ENCODE measurements around the gene KMT5C. TPM values are rescaled to one million over a fixed set of nuclear protein-coding genes. Genes with fewer than 3 reads are reported as not detected.

The KMT5C gene
- total RNA-seq, 1 donor from 2014 or later: 68.4 TPM

DNA sequence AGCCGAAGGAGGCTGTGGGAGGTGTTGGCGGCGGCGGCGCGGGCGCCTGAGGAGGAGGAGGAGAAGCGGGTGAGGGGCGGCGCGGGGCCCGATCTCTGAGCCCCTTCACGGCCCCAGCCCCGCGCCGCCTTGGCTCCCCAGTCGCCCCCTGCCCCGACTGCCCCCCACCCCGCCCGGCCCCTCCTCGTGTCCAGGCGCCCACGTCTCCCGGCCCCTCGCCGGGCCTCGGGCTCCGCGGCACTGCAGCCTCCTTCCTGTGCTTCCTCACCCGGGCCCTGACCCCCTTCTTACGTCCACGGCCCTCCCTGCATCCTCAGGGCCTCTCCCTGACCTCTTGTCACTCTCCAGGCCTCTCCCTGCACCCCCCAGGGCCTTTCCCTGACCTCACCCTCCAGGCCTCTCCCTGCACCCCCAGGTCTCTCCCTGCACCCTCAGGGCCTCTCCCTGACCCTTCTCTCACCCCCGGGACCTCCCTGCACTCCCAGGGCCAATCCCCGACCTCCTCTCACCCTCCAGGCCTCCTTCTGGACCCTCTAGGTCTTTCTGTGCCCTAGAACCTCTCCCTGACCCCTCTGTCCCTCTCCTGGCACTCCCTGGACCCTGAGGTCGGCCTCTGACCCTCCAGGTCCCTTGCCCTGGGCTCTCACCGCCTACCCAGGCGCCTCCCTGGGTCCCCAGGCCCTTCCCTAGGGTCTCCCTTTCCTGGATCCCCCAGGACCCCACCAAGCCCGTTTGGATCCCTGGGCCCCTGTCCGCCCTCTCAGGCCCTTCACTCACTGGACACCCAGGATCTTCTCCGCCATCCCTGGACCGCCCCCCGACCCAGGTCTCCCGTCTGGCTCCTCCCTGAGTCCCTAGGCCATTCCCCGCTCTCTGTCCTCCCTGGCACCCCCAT, 460 bp downstream of the KMT5C start:
- Mint-ChIP-seq H3K27ac (peak overlapping the region; percentile 100), H3K36me3 (ENCODE audit: insufficient read depth) (peaks cover 4% of the 10 kb centered on the region), H3K4me1 (ENCODE audit: low read depth) (peaks cover 12% of the 10 kb centered on the region), H3K27me3 (peaks cover 3% of the 10 kb centered on the region), H3K9me3 (ENCODE audit: low read depth) (no peaks in the 10 kb centered on the region), H3K4me3 (ENCODE audit: low read depth) (peak overlapping the region; percentile 96)
- TF ChIP-seq, protein P1, sequence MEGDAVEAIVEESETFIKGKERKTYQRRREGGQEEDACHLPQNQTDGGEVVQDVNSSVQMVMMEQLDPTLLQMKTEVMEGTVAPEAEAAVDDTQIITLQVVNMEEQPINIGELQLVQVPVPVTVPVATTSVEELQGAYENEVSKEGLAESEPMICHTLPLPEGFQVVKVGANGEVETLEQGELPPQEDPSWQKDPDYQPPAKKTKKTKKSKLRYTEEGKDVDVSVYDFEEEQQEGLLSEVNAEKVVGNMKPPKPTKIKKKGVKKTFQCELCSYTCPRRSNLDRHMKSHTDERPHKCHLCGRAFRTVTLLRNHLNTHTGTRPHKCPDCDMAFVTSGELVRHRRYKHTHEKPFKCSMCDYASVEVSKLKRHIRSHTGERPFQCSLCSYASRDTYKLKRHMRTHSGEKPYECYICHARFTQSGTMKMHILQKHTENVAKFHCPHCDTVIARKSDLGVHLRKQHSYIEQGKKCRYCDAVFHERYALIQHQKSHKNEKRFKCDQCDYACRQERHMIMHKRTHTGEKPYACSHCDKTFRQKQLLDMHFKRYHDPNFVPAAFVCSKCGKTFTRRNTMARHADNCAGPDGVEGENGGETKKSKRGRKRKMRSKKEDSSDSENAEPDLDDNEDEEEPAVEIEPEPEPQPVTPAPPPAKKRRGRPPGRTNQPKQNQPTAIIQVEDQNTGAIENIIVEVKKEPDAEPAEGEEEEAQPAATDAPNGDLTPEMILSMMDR (IDR thresholded peaks at IDR 0.05; ENCODE audit: unreplicated experiment): no peak
- peak; percentile 29 for DNase-seq (ENCODE audit: low spot score, unreplicated experiment)

- peaks cover 3% of the 10 kb centered on the region for H3K27me3 Mint-ChIP-seq
- peak overlapping the region; percentile 96 for H3K27ac Mint-ChIP-seq
- peaks cover 12% of the 10 kb centered on the region for H3K4me1 Mint-ChIP-seq (ENCODE audit: low read depth)
- DNase-seq (ENCODE audit: low spot score, unreplicated experiment): peak; percentile 35
- H3K36me3 Mint-ChIP-seq (ENCODE audit: insufficient read depth): peaks cover 7% of the 10 kb centered on the region
- H3K4me3 Mint-ChIP-seq (ENCODE audit: low read depth): peak overlapping the region; percentile 96
- TF ChIP-seq, protein P1 (IDR thresholded peaks at IDR 0.05; ENCODE audit: unreplicated experiment): peak; percentile 17
- no peaks in the 10 kb centered on the region for H3K9me3 Mint-ChIP-seq (ENCODE audit: low read depth)
Measured at GRCh38 chr19:55340784-55341147, 1.1 kb downstream of the KMT5C start.

DNA sequence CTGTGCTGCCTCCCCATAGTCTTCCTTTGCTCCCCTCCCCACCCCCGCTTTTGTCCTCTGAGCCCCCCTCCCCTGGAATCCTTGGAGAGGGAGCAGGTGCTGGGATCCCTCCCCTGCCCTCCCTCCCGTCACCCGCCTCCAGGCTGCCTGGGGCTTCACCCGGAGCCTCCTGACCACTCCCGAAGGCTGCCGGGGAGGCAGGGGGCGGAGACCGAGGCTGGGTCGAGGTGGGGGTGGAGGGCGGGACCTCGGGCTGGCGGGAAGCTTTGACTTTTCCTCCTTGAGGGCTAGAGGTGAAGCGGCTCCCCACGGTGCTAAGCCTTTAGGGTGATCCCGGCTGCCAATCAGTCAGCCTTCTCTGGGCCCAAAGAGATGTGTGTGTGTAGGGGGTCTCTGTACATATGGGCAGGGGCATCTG, 1.5 kb downstream of the KMT5C start:
- Mint-ChIP-seq H3K4me3 (ENCODE audit: low read depth) (peak overlapping the region; percentile 96), H3K27ac (peak overlapping the region; percentile 96), H3K9me3 (ENCODE audit: low read depth) (no peaks in the 10 kb centered on the region), H3K36me3 (ENCODE audit: insufficient read depth) (peaks cover 7% of the 10 kb centered on the region), H3K27me3 (peaks cover 3% of the 10 kb centered on the region), H3K4me1 (ENCODE audit: low read depth) (peaks cover 12% of the 10 kb centered on the region)
- TF ChIP-seq, protein P1 (IDR thresholded peaks at IDR 0.05; ENCODE audit: unreplicated experiment): no peak
- DNase-seq (ENCODE audit: low spot score, unreplicated experiment): peak; percentile 72

- Mint-ChIP-seq H3K9me3 (ENCODE audit: low read depth) (no peaks in the 10 kb centered on the region), H3K4me3 (ENCODE audit: low read depth) (peak overlapping the region; percentile 67), H3K4me1 (ENCODE audit: low read depth) (peaks cover 12% of the 10 kb centered on the region), H3K36me3 (ENCODE audit: insufficient read depth) (peaks cover 7% of the 10 kb centered on the region), H3K27me3 (no peaks in the 10 kb centered on the region), H3K27ac (peak overlapping the region; percentile 89)
- DNase-seq (ENCODE audit: low spot score, unreplicated experiment): no peak
- TF ChIP-seq, protein P1 (IDR thresholded peaks at IDR 0.05; ENCODE audit: unreplicated experiment): no peak
Measured at GRCh38 chr19:55341595-55342531, 2.2 kb downstream of the KMT5C start.

- Mint-ChIP-seq H3K4me1 (ENCODE audit: low read depth) (peaks cover 11% of the 10 kb centered on the region), H3K27ac (no peak overlapping the region), H3K36me3 (ENCODE audit: insufficient read depth) (peaks cover 10% of the 10 kb centered on the region), H3K9me3 (ENCODE audit: low read depth) (no peaks in the 10 kb centered on the region), H3K4me3 (ENCODE audit: low read depth) (no peak overlapping the region), H3K27me3 (no peaks in the 10 kb centered on the region)
- TF ChIP-seq, protein P1 (IDR thresholded peaks at IDR 0.05; ENCODE audit: unreplicated experiment): no peak
- no peak for DNase-seq (ENCODE audit: low spot score, unreplicated experiment)
Measured at GRCh38 chr19:55344444-55344843, 4.8 kb downstream of the KMT5C start.

All from progenitor cell of endocrine pancreas (in vitro differentiated cells).